Measurements from ENCODE around the gene TAF11L7. TPM values are rescaled to one million over a fixed set of nuclear protein-coding genes. Genes with fewer than 3 reads are reported as not detected.
"Not testable (repeated sequence)": the region's sequence is repeated elsewhere in the genome, so short reads cannot be mapped to it uniquely, and the experiment has no call there.

TAF11L7 gene
- total RNA-seq, result not detected

DNA sequence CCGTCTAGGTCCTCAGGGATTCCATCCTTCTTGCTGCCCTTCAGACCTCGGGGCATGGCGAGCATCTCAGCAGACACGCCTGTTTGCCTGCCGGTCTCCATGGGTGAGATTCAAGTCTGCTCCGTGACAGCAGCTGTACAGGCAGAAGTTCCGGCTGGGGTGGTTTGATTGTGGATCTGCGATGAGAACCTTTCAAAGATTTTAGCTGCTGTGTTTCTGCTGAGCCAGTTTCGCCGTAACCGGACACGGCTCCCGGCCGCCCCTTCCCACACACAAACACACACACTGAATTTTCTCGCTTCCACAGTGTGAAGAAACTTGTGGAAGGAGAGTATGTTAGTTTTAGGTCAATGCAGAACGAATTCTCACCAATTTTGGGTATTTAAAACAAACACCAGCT, at the start of gene TAF11L7:
TSS of gene TAF11L7 (minus strand) at position 101 of the 400 bp plus-strand sequence.
- DNase-seq, result not testable (repeated sequence)

DNA sequence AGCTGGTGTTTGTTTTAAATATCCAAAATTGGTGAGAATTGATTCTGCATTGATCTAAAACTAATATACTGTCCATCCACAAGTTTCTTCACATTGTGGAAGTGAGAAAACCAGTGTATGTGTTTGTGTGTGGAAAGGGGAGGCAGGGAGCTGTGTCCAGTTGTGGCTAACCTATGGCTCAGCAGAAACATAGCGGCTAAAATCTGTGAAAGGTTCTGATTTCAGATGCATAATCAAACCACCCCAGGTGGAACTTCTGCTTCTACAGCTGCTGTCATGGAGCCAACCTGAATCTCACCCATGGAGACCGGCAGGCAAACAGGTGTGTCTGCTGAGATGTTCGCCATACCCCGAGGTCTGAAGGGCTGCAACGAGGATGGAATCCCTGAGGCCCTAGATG, 48.6 kb upstream of the TAF11L7 start, which contains the start of gene TAF11L14:
TSS of gene TAF11L14 (plus strand) at position 301 of the 400 bp plus-strand sequence.
- no peak for DNase-seq

GRCh38 chr5:17631788-17632187, 46.2 kb upstream of the TAF11L7 start, which contains the start of gene TAF11L13:
TSS of gene TAF11L13 (plus strand) at chr5:17632088.
- DNase-seq, result not testable (repeated sequence)

- DNase-seq, result no peak
These were observed 40.1 kb upstream of the TAF11L7 start for GRCh38 chr5:17625686-17626085.

DNA sequence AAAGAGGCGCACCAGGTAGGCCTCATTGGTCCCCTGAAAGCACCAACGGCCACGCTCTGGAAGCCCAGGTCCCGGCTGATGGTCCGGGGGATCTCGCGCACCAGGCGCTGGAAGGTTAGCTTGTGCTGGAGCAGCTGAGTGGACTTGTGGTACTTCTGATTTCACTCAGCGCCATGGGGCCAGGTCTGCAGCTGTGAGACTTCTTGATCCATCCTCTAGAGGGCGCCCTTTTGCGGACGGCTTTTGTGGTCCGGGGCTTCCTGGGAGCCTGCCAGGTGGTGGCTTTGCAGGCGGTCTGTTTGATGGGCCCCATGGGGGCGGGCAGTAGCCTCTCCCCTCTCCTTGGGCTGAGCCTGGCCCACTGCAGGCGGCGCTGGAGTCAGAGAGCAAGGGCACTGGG, 35.1 kb upstream of the TAF11L7 start:
- no peak for DNase-seq

DNA sequence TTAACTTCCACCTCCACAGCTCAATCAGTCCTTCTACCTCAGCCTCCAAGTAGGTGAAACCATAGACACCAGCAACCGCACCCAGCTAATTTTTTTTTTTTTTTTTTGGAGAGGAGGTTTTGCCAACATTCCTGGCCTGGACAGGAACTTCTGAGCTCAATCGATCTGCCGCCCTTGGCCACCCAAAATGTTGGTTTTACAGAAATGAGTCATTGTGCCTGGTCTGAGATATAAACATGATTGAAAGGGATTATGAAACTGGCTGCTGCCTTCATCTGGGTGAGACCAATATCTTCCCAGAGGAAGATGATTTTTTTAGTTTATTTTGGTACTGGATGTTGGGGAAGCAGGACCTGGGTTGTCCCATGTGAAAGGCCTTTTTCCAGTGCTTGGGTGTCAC, 33.8 kb upstream of the TAF11L7 start:
- no peak for DNase-seq

GRCh38 chr5:17614872-17615605, 29.5 kb upstream of the TAF11L7 start:
- DNase-seq, result no peak

- DNase-seq, result not testable (repeated sequence)
These were observed 24.5 kb upstream of the TAF11L7 start, which contains the start of gene TAF11L12 for GRCh38 chr5:17610092-17610491. TSS of gene TAF11L12 (plus strand) at chr5:17610392.

DNA sequence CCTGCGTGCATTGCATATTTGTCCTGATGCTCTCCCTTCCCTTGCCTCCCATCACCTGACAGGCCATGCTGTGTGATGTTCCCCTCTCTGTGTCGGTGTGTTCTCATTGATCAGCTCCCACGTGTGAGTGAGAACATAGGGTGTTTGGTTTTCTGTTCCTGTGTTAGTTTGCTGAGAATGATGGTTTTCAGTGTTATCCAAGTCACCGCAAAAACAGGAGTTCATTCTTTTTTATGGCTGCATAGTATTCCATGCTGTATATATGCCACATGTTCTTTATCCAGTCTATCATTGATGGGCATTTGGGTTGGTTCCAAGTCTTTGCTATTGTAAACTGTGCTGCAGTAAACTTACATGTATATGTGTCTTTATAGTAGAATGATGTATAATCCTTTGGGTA, 21.9 kb upstream of the TAF11L7 start:
- not testable (repeated sequence) for DNase-seq

- no peak for DNase-seq
These were observed 19.4 kb upstream of the TAF11L7 start for GRCh38 chr5:17604951-17605350.

DNA sequence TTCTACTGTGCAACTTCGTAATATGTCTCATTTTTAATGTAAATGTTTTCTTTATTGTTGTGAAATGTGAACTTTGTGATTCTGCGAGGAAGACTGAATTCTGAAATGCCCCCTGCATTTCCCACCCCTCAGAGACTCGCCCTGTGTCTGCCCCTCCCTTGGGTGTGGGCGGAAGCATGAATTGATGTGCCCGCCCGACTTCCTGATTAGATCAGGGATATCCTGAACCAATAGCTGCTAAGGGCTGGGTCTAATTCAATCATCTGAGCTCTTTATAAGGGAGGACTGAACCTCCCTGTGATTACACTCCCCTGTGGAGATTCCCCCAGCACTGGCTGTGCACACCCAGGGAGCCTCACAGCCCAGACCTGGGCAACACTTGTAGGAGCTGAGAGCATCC, 18.3 kb upstream of the TAF11L7 start, which contains the start of gene TAF11L11:
TSS of gene TAF11L11 (plus strand) at position 304 of the 400 bp plus-strand sequence.
- DNase-seq, result not testable (repeated sequence)

DNA sequence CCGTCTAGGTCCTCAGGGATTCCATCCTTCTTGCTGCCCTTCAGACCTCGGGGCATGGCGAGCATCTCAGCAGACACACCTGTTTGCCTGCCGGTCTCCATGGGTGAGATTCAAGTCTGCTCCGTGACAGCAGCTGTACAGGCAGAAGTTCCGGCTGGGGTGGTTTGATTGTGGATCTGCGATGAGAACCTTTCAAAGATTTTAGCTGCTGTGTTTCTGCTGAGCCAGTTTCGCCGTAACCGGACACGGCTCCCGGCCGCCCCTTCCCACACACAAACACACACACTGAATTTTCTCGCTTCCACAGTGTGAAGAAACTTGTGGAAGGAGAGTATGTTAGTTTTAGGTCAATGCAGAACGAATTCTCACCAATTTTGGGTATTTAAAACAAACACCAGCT, 12.2 kb upstream of the TAF11L7 start, which contains the start of gene TAF11L10:
TSS of gene TAF11L10 (minus strand) at position 101 of the 400 bp plus-strand sequence.
- DNase-seq, result not testable (repeated sequence)

DNA sequence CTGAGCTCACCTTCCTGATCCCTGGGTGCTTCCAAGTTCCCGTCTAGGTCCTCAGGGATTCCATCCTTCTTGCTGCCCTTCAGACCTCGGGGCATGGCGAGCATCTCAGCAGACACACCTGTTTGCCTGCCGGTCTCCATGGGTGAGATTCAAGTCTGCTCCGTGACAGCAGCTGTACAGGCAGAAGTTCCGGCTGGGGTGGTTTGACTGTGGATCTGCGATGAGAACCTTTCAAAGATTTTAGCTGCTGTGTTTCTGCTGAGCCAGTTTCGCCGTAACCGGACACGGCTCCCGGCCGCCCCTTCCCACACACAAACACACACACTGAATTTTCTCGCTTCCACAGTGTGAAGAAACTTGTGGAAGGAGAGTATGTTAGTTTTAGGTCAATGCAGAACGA, 8.7 kb upstream of the TAF11L7 start, which contains the start of gene TAF11L9:
TSS of gene TAF11L9 (minus strand) at position 140 of the 400 bp plus-strand sequence.
- DNase-seq, result not testable (repeated sequence)

DNA sequence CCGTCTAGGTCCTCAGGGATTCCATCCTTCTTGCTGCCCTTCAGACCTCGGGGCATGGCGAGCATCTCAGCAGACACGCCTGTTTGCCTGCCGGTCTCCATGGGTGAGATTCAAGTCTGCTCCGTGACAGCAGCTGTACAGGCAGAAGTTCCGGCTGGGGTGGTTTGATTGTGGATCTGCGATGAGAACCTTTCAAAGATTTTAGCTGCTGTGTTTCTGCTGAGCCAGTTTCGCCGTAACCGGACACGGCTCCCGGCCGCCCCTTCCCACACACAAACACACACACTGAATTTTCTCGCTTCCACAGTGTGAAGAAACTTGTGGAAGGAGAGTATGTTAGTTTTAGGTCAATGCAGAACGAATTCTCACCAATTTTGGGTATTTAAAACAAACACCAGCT, 5.3 kb upstream of the TAF11L7 start, which contains the start of gene TAF11L8:
TSS of gene TAF11L8 (minus strand) at position 101 of the 400 bp plus-strand sequence.
- not testable (repeated sequence) for DNase-seq

Small RNA genes within 50 kb of the gene (small RNA-seq; reads per million reads assigned to genes)
- gene AC233724.3 (ENCODE audit: low replicate concordance) (not detected), gene AC233724.6 (ENCODE audit: low replicate concordance) (not detected), gene AC233724.7 (ENCODE audit: low replicate concordance) (not detected)

Other genes with a start within 250 kb of the TAF11L7 start
- not detected for gene TAF11L2, start 87.5 kb downstream of the TAF11L7 start, total RNA-seq
- gene TAF11L3, start 67.4 kb downstream of the TAF11L7 start, total RNA-seq, result not detected
- not detected for gene TAF11L4, start 64.0 kb downstream of the TAF11L7 start, total RNA-seq
- not detected for gene TAF11L5, start 60.5 kb downstream of the TAF11L7 start, total RNA-seq
- gene TAF11L6, start 57.1 kb downstream of the TAF11L7 start, total RNA-seq, result not detected
- gene TAF11L8, start 5.2 kb upstream of the TAF11L7 start, total RNA-seq, result not detected
- not detected for gene TAF11L9, start 8.6 kb upstream of the TAF11L7 start, total RNA-seq
- gene TAF11L10, start 12.1 kb upstream of the TAF11L7 start, total RNA-seq, result not detected
- not detected for gene TAF11L11, start 18.4 kb upstream of the TAF11L7 start, total RNA-seq
- gene TAF11L12, start 24.6 kb upstream of the TAF11L7 start, total RNA-seq, result not detected
- not detected for gene TAF11L13, start 46.3 kb upstream of the TAF11L7 start, total RNA-seq
- not detected for gene TAF11L14, start 48.7 kb upstream of the TAF11L7 start, total RNA-seq